ENCODE measurements around the gene NFE2L2. TPM values are rescaled to one million over a fixed set of nuclear protein-coding genes. Genes with fewer than 3 reads are reported as not detected.

Gene NFE2L2
- total and polyA plus RNA-seq, 2 donors (not counting 1 experiment from before 2014, with no cell fraction given): 142 to 166 TPM

DNA sequence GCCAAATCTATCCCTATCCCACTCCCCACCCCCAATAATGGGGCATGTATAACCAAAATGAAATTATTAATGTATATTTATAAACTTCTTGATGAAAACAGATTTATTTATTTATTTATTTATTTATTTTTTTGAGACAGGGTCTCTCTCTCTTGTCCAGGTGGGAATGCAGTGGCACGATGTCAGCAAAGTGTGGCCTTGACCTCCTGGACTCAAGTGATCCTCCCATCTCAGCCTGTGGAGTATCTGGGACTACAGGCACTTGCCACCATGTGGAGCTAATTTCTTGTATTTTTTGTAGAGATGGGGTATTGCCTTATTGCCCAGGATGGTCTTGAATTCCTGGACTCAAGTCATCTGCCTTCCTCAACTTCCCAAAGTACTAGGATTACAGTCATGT, 79.9 kb downstream of the NFE2L2 start:
- H3K9ac ChIP-seq (ENCODE audit: insufficient read depth, low read length): no peak overlapping the region

GRCh38 chr2:177183860-177184259, 80.7 kb downstream of the NFE2L2 start:
- peak in 1 of 2 donors; percentile 11 for DNase-seq (ENCODE audit: low read depth in 2 of 2)
- no peaks in the 10 kb centered on the region for H3K9me3 ChIP-seq (ENCODE audit: control insufficient read depth, insufficient read depth, low read depth, low read length)
- H3K36me3 ChIP-seq (ENCODE audit: control insufficient read depth, insufficient read depth, low read length): no peaks in the 10 kb centered on the region
- H4K20me1 ChIP-seq (ENCODE audit: control insufficient read depth, extremely low read depth, insufficient read depth, low read length): no peaks in the 10 kb centered on the region
- no peaks in the 10 kb centered on the region for H3K27me3 ChIP-seq (ENCODE audit: control insufficient read depth, insufficient read depth, low read length)
- H3K27ac ChIP-seq (ENCODE audit: insufficient read depth, low read length): no peak overlapping the region
- H3K4me3 ChIP-seq (replicated peaks in 1 of 4; ENCODE audit: control extremely low read depth in 1 of 4, insufficient read depth in 1 of 4, low read depth in 3 of 4, low read length in 4 of 4): no peak overlapping the region
- H3K4me2 ChIP-seq (ENCODE audit: extremely low read depth, insufficient read depth, low read length): no peak overlapping the region
- H3K4me1 ChIP-seq (ENCODE audit: control insufficient read depth, extremely low read depth, insufficient read depth, low read length): peaks cover 3% of the 10 kb centered on the region
- no peaks in the 10 kb centered on the region for H3K79me2 ChIP-seq (ENCODE audit: control insufficient read depth, insufficient read depth, low read length)
- no peak overlapping the region for H3K9ac ChIP-seq (ENCODE audit: insufficient read depth, low read length)
- no peak overlapping the region for H2AFZ ChIP-seq (ENCODE audit: low read length)
- TF ChIP-seq EZH2 (IDR thresholded peaks at IDR 0.05; ENCODE audit: low read length, missing control alignments): no peak
- TF ChIP-seq, protein P1, sequence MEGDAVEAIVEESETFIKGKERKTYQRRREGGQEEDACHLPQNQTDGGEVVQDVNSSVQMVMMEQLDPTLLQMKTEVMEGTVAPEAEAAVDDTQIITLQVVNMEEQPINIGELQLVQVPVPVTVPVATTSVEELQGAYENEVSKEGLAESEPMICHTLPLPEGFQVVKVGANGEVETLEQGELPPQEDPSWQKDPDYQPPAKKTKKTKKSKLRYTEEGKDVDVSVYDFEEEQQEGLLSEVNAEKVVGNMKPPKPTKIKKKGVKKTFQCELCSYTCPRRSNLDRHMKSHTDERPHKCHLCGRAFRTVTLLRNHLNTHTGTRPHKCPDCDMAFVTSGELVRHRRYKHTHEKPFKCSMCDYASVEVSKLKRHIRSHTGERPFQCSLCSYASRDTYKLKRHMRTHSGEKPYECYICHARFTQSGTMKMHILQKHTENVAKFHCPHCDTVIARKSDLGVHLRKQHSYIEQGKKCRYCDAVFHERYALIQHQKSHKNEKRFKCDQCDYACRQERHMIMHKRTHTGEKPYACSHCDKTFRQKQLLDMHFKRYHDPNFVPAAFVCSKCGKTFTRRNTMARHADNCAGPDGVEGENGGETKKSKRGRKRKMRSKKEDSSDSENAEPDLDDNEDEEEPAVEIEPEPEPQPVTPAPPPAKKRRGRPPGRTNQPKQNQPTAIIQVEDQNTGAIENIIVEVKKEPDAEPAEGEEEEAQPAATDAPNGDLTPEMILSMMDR (conservative IDR thresholded peaks at IDR 0.05 in 1 of 2, IDR thresholded peaks at IDR 0.05 in 1 of 2; ENCODE audit: low read depth in 1 of 2, low read length in 2 of 2): no peak

More for the DNA sequence above, 79.9 kb downstream of the NFE2L2 start:
- Histone ChIP-seq H3K4me3 (replicated peaks in 1 of 4; ENCODE audit: control extremely low read depth in 1 of 4, insufficient read depth in 1 of 4, low read depth in 3 of 4, low read length in 4 of 4) (no peak overlapping the region), H4K20me1 (ENCODE audit: control insufficient read depth, extremely low read depth, insufficient read depth, low read length) (no peaks in the 10 kb centered on the region), H3K4me2 (ENCODE audit: extremely low read depth, insufficient read depth, low read length) (no peak overlapping the region), H2AFZ (ENCODE audit: low read length) (no peak overlapping the region), H3K36me3 (ENCODE audit: control insufficient read depth, insufficient read depth, low read length) (no peaks in the 10 kb centered on the region), H3K4me1 (ENCODE audit: control insufficient read depth, extremely low read depth, insufficient read depth, low read length) (peaks cover 3% of the 10 kb centered on the region), H3K9me3 (ENCODE audit: control insufficient read depth, insufficient read depth, low read depth, low read length) (no peaks in the 10 kb centered on the region), H3K79me2 (ENCODE audit: control insufficient read depth, insufficient read depth, low read length) (no peaks in the 10 kb centered on the region), H3K27ac (ENCODE audit: insufficient read depth, low read length) (no peak overlapping the region), H3K27me3 (ENCODE audit: control insufficient read depth, insufficient read depth, low read length) (no peaks in the 10 kb centered on the region)
- DNase-seq (ENCODE audit: low read depth in 2 of 2): no peak
- TF ChIP-seq, protein P1 (conservative IDR thresholded peaks at IDR 0.05 in 1 of 2, IDR thresholded peaks at IDR 0.05 in 1 of 2; ENCODE audit: low read depth in 1 of 2, low read length in 2 of 2): no peak
- TF ChIP-seq EZH2 (IDR thresholded peaks at IDR 0.05; ENCODE audit: low read length, missing control alignments): no peak

Other genes with a start within 250 kb of the NFE2L2 start
- 33.9 and 34.5 TPM in 2 replicates for gene HNRNPA3, start 51.9 kb downstream of the NFE2L2 start, total RNA-seq
- gene HNRNPA3, start 51.9 kb downstream of the NFE2L2 start, polyA plus RNA-seq: 81.2 and 106 TPM in 2 replicates
- 18.0 and 22.1 TPM in 2 replicates for gene AGPS, start 128.0 kb upstream of the NFE2L2 start, total RNA-seq
- 12.8 and 15.9 TPM in 2 replicates for gene AGPS, start 128.0 kb upstream of the NFE2L2 start, polyA plus RNA-seq

Measured in fibroblast of lung (primary cell).